Mesothelial cell of epicardium (in vitro differentiated cells): Measurements from ENCODE around the gene GPT2. TPM values are rescaled to one million over a fixed set of nuclear protein-coding genes. Genes with fewer than 3 reads are reported as not detected.

Experiments
- DNase-seq, 2 experiments: peaks; one replicate each; pipeline ENCODE4 v3.0.0; 2021; ENCODE audit warnings: low spot score in 2 of 2; ENCODE audit not compliant: unreplicated experiment in 2 of 2
- H3K27ac Mint-ChIP-seq: 2 replicates; pipeline ENCODE4 v1.8.0; 2021; ENCODE audit warnings: mixed read lengths
- H3K27me3 Mint-ChIP-seq: 2 replicates; pipeline ENCODE4 v1.8.0; 2021; ENCODE audit warnings: low read depth, mixed read lengths
- H3K36me3 Mint-ChIP-seq: 2 replicates; pipeline ENCODE4 v1.8.0; 2021; ENCODE audit warnings: mixed read lengths
- H3K4me1 Mint-ChIP-seq: 2 replicates; pipeline ENCODE4 v1.8.0; 2021; ENCODE audit warnings: mixed read lengths
- H3K4me3 Mint-ChIP-seq: 2 replicates; pipeline ENCODE4 v1.8.0; 2021; ENCODE audit warnings: mild to moderate bottlenecking, moderate library complexity, mixed read lengths
- H3K9me3 Mint-ChIP-seq: 2 replicates; pipeline ENCODE4 v1.8.0; 2021; ENCODE audit warnings: mixed read lengths
- total RNA-seq: library from RNA; stranded (reverse); gene quantifications from 3 replicates; pipeline ENCODE4 v1.2.1, GENCODE V29; 2021
- TF ChIP-seq, protein P1 (sequence below): fragments of 200-600 bp; sonication (generic); IDR thresholded peaks from one replicate; pipeline ENCODE4 v1.5.0; 2021; ENCODE audit warnings: antibody characterized with exemption; ENCODE audit not compliant: unreplicated experiment

The GPT2 gene
- total RNA-seq, 1 donor from 2014 or later: 30.6 TPM

DNA sequence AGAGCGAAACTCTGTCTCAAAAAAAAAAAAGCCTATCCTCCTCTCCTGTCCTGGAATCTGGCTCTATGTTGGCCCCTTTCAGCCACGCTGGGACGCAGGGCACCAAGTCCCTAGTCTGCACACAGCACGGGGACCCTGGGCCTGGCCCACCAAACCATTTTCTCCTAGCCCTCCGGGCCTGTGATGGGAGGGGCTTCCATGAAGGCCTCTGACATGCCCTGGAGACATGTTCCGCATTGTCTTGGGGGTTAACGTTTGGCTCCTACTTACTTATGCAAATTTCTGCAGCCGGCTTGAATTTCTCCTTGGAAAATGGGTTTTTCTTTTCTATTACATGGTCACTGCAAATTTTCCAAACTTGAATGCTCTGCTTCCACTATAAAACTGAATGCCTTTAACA is 12.6 kb upstream of the GPT2 start:
- Mint-ChIP-seq H3K27ac (no peak overlapping the region), H3K4me3 (no peak overlapping the region), H3K27me3 (no peaks in the 10 kb centered on the region), H3K4me1 (peaks cover 6% of the 10 kb centered on the region), H3K36me3 (no peaks in the 10 kb centered on the region), H3K9me3 (no peaks in the 10 kb centered on the region)
- DNase-seq: no peak
- TF ChIP-seq, protein P1, sequence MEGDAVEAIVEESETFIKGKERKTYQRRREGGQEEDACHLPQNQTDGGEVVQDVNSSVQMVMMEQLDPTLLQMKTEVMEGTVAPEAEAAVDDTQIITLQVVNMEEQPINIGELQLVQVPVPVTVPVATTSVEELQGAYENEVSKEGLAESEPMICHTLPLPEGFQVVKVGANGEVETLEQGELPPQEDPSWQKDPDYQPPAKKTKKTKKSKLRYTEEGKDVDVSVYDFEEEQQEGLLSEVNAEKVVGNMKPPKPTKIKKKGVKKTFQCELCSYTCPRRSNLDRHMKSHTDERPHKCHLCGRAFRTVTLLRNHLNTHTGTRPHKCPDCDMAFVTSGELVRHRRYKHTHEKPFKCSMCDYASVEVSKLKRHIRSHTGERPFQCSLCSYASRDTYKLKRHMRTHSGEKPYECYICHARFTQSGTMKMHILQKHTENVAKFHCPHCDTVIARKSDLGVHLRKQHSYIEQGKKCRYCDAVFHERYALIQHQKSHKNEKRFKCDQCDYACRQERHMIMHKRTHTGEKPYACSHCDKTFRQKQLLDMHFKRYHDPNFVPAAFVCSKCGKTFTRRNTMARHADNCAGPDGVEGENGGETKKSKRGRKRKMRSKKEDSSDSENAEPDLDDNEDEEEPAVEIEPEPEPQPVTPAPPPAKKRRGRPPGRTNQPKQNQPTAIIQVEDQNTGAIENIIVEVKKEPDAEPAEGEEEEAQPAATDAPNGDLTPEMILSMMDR: no peak

DNA sequence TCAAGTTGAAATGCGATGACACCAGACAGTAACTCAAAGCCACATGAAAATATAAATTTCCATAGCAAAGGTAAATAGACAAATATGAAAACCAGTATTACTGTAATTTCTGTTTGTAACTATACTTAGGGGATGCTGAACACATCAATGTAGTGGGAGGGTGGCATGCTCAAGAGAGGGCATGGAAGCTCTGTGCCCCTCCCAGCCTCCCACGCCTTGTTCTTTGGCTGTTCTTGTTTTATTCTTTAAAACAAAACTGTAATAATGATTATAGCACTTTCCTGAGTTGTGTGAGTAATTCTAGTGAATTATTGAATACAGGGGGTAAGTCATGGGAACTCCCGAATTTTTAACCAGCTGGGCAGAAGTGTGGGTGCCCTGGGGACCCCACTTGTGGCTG is 11.0 kb upstream of the GPT2 start:
- no peak overlapping the region for H3K27ac Mint-ChIP-seq
- TF ChIP-seq, protein P1: no peak
- no peaks in the 10 kb centered on the region for H3K36me3 Mint-ChIP-seq
- peaks cover 7% of the 10 kb centered on the region for H3K4me1 Mint-ChIP-seq
- H3K27me3 Mint-ChIP-seq: no peaks in the 10 kb centered on the region
- no peak for DNase-seq
- no peaks in the 10 kb centered on the region for H3K9me3 Mint-ChIP-seq
- no peak overlapping the region for H3K4me3 Mint-ChIP-seq

DNA sequence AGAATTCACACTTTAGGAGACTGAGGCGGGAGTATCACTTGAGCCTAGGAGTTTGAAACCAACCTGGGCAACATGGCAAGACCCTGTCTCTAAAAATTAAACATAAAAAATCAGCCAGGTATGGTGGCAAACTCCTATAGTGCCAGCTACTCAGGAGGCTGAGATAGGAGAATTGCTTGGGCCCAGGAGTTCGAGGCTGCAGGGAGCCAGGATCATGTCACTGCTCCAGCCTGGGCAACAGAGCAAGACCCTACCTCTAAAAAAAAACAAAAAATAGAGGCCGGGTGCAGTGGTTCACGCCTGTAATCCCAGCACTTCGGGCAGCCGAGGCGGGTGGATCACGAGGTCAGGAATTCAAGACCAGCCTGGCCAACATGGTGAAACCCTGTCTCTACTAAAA is 8.9 kb upstream of the GPT2 start:
- H3K27me3 Mint-ChIP-seq: peaks cover 9% of the 10 kb centered on the region
- H3K27ac Mint-ChIP-seq: no peak overlapping the region
- TF ChIP-seq, protein P1: no peak
- DNase-seq: no peak
- H3K4me3 Mint-ChIP-seq: no peak overlapping the region
- no peaks in the 10 kb centered on the region for H3K36me3 Mint-ChIP-seq
- no peaks in the 10 kb centered on the region for H3K9me3 Mint-ChIP-seq
- peaks cover 7% of the 10 kb centered on the region for H3K4me1 Mint-ChIP-seq

DNA sequence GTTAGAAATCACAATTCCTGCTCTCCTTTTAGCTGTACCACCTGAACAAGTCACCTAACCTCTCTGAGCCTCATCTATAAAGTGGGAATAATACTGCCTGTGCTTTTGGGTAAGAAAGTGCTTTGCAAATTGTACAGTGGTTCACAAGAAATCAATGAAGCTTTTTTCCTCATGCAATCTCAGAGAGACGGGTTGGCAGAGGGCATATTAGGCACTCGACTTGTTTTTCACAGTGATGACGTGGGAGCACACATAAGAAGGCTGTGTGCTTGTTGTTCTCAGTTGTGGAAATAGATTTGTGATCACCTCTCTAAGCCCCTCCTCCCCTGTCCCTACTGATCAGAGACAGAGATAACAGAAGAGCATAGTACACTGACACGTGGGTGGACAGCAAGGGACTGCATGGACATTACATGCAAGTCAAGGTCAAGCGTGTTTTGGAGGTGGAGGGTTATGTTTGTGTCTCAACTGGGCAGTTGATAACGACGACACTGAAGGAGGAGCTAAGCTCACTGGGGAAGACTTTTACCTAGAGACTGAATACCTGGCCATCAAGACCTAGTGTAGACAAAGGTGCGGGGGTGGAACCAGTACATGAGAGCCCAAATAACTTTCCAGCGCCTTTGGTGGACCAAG is 1.7 kb upstream of the GPT2 start:
- H3K9me3 Mint-ChIP-seq: no peaks in the 10 kb centered on the region
- no peak overlapping the region for H3K27ac Mint-ChIP-seq
- H3K4me3 Mint-ChIP-seq: no peak overlapping the region
- TF ChIP-seq, protein P1: no peak
- peaks cover 25% of the 10 kb centered on the region for H3K27me3 Mint-ChIP-seq
- H3K36me3 Mint-ChIP-seq: peaks cover 4% of the 10 kb centered on the region
- peaks cover 28% of the 10 kb centered on the region for H3K4me1 Mint-ChIP-seq
- no peak for DNase-seq

DNA sequence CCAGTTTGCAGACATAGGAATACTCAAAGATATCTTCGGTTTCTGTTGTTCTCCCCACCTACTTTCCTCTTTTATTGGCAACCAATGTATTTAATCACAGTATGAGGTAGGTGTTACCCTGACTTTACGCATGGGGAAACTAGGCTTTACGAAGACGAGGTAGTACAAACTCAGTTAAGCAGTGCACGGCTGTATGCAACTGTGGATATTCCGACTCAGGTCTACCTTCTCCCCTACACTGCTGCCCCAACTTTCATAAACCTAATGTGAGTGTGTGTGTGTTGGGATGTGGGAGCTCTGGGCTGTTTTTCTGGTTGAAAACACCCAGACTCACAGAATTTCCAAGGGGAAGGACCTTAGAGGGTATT is 1.2 kb upstream of the GPT2 start:
- peak overlapping the region; percentile 81 for H3K4me3 Mint-ChIP-seq
- DNase-seq: no peak
- TF ChIP-seq, protein P1: no peak
- no peak overlapping the region for H3K27ac Mint-ChIP-seq
- peaks cover 25% of the 10 kb centered on the region for H3K27me3 Mint-ChIP-seq
- H3K9me3 Mint-ChIP-seq: no peaks in the 10 kb centered on the region
- H3K36me3 Mint-ChIP-seq: peaks cover 5% of the 10 kb centered on the region
- H3K4me1 Mint-ChIP-seq: peaks cover 28% of the 10 kb centered on the region

DNA sequence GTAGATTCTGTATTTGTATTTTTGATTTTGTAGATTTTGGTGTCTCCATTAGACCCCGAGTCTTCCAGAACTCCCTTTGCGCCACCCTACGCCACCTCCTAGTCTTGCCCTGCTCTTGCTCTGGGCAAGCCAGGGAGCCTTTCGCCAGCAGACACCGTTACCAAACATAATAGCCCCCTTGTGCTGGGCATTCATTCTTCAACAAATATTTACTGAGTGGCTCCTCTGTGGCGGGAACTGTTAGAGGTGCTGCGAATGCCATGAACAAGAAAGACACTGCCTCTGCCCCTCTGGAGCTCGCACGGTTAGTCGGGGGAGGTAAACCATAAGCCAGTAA is 841 bp upstream of the GPT2 start:
- peaks cover 28% of the 10 kb centered on the region for H3K4me1 Mint-ChIP-seq
- TF ChIP-seq, protein P1: no peak
- peaks cover 6% of the 10 kb centered on the region for H3K36me3 Mint-ChIP-seq
- H3K27me3 Mint-ChIP-seq: peaks cover 25% of the 10 kb centered on the region
- H3K4me3 Mint-ChIP-seq: peak overlapping the region; percentile 81
- DNase-seq: no peak
- H3K9me3 Mint-ChIP-seq: no peaks in the 10 kb centered on the region
- H3K27ac Mint-ChIP-seq: peak overlapping the region; percentile 86
